Hematopoietic multipotent progenitor cell (in vitro differentiated cells): ENCODE data around the gene C3orf20. TPM values are rescaled to one million over a fixed set of nuclear protein-coding genes. Genes with fewer than 3 reads are reported as not detected.

Experiments used
- DNase-seq, 3 donors: peaks; one replicate each; pipeline ENCODE4 v3.0.0-alpha.2; 2011 to 2015; ENCODE audit warnings: low read depth in 2 of 3, low spot score in 2 of 3
- total RNA-seq: library from RNA; depleted of rRNA; stranded (reverse); fragments of >200 nt; gene quantifications from one replicate; pipeline ENCODE4 v1.2.3, GENCODE V29; 2012

C3orf20 gene
- total RNA-seq: under 0.01 TPM

DNA sequence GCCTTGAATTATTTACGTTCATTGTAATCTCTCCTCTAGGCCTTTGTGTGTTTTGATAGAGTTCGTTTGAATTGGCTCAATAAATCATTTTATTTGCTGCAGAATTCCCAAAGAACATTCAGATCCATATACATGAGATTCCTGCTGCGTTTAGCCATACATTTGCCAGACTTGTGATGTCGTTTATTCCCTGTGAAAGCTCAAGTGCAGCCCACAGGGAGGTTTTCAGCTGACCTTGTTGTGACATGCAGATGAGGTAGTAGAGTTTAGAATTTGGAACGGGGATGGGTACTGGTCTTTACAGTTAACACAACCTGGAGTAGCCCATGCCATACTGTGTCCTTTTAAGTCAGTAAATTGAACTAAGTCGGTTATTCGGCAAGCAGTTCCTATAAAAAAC lies at the start of gene C3orf20:
TSS of gene C3orf20 (plus strand) at position 301 of the 400 bp plus-strand sequence. CDS start 7,573 bp downstream, outside the sequence.
- DNase-seq: no peak

DNA sequence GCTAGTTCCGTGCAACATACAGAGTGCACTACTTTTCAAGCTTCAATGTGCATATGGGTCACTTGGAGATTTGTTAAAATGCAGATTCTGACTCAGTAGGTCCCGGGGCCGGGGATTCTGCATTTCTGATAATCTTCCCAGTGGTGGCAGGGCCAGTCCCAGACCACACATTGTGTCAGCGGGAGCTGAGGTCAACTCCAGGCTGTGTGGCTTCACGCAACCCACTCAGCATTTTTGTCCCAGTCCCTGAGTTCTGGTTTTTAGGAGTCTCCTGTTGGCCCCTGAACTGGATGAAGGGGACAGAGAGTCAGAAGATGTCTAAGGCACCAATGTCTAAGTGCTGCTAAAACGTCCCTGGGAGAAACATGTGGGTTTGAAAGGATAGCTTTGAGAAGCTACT lies 49.5 kb upstream of the C3orf20 start:
- no peak for DNase-seq

DNA sequence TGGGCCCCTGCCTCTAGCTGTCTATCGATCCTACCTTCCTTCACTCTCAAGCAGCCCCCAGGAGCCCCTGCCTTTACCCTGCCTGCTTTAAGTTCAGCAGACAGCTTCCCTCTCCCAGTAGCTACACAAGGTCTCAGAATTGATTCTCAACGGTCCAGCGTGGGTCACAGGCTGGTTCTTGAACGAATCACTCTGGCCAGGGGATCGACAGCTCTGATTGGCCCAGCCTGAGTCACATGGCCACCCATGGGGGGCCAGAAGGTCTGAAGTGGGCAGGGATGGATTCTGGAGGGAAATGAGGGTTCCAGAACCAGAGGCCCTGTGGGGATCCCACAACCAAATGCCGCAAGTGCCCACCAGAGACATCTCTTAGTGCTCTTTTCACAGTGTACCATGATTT lies 47.1 kb upstream of the C3orf20 start:
- DNase-seq: no peak

DNA sequence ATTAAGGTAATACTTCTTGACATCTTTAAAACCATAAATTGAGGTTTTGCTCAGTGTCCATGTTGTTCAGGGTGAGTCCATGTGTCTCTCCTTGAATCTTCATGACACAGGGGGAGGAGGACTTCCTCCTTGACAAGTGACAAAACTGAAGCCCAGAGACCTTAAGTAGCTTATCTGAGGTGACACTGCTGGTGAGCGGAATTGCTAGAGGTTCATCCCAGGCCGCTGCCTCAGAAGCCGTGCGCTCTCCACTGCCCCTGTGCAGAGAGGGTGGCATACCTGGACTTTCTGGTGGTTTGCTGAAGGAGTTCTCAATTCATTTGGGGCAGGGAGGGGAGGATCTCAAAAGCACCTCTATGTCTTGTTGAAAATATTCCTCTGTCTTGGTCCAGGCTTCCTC lies 46.5 kb upstream of the C3orf20 start:
- no peak for DNase-seq

DNA sequence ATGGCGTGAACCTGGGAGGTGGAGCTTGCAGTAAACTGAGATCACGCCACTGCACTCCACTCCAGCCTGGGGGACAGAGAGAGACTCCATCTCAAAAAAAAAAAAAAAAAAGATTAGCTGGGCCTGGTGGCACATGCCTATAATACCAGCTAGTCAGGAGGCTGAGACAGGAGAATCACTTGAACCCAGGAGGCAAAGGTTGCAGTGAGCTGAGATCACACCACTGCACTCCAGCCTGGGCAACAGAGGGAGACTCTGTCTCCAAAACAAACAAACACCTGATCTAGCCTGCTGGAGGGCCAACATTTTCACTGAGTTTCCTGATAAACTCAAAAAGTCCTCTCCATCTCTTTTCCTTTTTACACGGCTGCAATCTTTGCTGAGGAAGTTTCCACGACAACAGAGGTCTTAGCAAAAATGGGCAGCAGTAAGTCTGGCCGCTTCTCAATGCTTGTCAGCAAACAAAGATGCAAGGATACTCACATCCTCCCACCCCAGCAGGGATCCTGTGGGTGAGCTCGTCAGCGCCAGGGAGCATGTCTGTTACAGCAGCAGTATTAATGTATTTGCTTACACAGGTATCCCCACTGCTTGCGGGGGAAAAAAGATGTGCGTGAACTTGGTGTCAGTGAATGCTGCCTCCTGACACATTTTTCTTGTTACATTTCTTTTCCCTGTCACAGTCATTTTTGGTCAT lies 44.4 kb upstream of the C3orf20 start:
- no peak for DNase-seq

DNA sequence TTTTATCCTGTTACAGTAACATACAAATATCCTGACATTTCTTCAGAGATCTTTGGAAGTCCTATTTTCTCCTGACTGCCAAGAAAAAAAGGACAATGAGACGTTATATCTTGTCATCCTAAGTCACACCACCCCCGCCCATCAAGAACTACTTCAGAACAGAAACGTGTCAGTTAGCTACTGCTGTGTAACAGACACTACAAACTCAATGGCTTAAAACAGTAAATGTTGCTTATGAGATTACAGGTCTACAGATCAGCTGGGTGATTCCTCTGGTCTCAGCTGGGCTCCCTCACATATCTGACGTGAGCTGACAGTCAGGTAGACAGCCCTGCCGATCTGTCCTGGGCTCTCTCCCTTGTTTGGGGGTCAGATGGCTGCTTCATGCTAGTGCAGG lies 43.8 kb upstream of the C3orf20 start:
- DNase-seq: no peak

DNA sequence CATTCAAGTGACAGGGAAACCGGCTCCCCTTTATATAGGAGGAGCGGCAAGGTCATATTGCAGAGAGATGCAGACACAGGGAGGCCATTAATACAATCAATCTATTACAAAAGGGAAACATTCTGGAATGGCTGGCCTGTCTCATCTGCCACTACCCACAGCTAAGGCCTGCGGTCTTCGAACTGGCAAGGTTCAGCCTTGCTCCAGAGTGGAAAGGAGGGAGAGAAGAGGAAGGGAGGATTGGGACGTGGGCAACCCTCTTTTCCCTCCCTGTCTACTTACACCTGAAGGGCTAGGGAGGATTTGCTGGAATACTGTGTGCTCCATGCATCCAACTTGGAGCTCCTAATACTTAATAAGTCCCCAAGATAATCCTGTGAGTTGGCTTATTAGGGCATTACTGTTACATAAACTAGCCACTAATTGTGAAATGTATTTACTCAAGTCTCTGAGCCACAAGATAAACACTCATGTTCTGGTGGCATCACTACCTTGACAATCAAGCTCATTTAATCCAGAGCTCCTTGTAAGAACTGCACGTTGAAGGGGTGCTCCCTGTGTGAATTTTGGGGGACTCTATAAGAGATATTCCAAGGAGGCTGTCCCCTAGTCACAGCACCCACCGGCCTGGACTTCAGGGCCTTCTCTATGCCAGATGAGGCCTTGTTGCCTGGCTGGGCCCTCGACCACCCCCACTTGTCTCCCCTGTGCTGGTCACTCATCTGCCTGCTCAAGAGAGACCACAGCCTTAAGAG lies 43.1 kb upstream of the C3orf20 start:
- no peak for DNase-seq

DNA sequence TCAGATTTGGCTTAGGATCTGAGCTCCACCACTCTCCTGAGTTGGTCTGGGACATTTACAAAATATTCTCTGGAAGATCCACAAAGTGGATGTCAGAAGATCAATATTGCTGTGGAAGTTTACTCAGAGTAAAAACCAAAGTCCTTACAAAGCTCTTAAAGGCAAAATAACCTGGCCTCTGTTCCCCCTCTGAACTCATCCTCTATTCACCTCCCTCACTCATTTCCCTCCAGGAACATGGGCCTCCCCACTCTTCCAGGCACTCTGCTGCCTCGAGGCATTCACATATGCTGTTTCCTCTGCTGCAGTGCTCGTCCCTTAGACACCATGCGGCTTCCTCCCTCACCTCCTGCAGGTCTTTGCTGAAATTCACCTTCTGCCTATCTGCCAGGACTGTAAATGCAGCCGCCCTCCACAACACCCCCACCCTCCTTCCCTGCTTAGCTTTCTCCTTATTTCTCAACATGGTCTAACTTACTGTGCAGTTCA lies 42.5 kb upstream of the C3orf20 start:
- no peak for DNase-seq

DNA sequence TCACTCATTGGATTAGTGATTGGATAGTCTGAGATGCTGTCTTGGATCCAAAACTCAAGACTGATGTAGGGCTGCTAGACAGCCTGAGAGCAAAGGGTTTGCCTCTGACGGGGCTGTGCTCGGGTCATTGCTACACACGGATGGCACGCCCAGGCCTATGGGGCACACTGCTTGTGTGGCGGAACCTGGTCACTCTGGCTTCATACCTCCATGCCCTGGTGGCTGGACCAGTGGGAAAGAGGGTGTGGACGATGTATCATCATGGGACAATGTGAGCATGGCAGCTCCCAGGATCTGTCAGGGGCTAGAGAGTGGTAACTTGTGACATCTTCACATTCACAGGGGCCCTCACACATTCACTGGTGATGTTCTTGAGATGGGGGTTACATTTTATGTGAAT lies 41.5 kb upstream of the C3orf20 start:
- DNase-seq: no peak

DNA sequence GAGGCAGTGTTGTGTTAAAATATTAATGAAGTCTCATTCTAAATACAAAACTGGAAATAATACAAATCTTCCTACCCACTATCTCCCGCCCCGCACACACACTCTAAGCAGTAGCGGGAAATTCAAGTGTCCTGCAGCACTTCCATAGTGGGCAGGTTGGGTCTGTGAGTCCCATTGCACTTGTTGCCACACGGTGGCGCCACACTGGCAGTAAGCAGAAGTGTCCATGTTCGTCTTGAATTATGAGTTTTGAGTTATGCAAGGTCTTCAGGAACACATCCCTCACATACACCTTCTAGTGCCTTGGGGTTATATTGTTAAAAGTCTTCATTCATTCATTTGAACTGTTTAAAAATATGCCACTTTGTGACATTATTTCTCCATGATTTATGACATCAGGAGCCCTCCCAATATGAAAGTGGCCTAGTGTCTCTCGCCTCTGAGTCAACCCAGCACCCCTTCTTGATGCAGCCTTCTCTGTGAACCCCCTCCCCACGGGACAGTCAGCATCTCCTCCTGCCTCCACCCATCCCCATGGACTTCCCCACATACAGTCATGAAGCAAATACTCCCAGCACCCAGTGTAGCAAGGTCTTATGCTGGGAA lies 41.0 kb upstream of the C3orf20 start:
- DNase-seq: peak; percentile 30 to 78 (median 75)

DNA sequence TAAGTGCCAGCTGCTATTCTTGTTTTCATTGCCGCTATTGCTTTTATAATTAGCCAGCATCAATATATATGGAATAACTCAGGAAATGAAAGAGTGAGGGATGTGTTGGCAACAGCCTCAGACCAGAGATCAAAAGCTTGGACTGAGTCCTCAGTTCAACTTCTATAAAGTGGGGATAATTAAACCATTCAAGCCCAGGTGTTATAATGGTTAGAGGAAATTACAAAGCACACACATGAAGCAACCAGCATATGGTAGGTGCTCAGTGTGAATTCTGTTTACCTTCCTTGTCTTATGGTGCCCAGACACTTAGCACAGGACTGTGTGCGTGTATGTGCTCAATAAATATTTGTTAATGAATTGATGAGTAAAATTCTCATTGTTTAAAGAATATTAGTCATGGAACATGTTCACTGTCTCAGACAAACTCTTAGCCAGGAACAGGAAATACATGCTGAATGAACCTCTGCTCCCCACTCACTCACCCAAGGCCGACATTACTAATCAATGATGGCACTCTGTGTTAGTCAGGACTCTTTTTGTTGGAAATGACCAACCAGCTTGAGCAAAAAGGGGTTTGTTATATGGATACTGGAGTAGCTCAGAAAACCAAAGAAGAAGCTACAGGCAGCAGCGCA lies 40.1 kb upstream of the C3orf20 start:
- no peak for DNase-seq

DNA sequence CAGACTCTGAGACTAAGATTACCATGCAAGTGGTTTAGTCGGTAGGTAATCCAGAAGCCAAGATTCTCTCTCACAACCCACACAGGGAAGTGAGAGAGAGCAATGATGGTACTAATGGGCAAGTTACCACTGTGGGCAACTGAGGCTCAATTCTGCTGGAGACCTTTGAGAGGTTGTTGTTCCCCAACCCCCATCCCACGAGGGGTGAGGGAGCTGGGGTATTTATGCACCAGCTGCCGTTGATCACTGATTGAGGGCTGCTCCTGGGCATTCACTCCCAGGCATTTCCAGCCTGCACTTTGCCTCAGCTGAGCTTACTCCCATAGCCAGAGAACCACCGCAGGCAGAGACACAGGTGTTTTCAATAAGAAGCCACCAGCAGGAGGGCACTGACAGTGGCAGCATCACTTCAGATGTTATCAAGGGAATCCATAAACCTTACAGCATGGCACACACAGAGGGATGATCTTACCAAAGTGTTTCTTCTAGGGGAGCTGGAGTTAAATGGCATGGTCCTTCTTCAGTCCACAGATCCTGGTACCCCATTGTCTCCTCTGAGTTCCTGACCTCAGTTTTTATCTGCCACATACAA lies 38.3 kb upstream of the C3orf20 start:
- DNase-seq: no peak

DNA sequence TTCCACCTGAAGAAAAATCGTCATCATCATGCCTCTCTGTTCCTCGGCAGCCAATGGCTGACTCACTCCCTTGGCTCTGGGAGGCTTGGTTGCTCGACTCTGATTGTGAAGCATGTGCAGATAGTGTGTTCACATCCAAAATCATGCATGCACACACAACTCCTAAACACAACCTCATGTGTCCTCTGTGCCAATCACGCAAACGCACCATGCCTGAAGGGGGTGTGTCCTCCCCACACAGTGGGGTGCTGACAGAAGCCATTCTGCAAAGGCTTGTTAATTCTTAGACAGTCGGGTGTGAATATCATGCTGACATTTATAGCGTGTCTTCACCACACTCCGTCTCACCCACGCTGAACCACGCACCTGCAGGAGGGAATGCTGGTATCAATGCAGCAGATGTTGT lies 34.8 kb upstream of the C3orf20 start:
- no peak for DNase-seq

DNA sequence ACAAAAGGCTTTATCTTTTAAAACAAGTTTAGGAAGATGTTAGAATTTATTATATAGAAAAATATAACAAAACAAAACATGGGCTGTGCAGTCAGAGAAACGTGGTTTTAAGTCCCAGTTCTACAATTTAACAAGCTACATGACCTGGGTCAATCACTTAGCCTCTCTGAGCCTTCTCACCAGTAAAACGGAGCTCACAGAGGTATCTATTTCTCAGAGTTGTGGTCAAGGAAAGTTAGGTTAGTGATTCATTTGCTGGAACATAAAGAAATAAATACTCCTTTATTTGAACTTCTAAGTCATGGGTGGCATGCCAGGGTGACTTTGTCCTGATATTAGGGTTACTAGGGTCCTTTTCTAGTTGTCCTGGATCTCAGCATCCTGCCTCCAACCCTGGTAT lies 34.2 kb upstream of the C3orf20 start:
- DNase-seq: no peak

DNA sequence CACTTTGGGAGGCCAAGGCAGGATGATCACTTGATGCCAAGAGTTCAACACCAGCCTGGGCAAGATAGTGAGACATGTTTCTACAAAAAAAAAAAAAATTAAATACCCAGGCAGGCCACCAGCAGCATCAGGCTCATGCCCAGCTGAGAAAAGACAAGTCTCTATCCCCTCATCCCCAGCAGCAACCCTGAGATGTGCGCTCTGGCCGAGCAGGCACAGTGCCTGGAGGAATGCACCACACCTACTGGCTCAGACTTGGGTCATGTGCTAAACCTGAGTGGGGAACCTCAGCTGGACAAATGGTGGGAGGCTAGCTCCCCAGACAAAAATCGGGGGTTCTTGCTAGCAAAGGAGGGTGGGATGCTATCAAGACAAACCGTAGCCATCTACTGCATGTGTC lies 33.6 kb upstream of the C3orf20 start:
- no peak for DNase-seq

DNA sequence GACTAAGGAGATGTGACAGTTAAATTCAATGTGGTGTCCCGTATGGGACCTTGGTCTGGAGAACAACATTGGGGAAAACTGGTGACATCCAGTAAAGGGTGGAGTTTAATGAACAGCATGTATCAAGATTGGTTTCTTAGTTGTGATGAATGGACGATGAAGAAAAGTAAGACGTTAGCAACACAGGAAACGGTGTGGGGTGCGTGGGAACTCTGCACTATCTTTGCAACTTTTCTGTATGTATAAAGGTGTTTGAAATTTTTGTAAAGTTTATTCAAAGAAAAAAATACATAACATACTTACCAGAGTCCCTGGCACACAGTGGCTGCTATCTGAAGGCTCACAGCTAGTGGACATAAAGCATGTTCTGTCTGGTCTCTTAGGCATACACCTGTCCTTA lies 29.5 kb upstream of the C3orf20 start:
- DNase-seq: no peak

DNA sequence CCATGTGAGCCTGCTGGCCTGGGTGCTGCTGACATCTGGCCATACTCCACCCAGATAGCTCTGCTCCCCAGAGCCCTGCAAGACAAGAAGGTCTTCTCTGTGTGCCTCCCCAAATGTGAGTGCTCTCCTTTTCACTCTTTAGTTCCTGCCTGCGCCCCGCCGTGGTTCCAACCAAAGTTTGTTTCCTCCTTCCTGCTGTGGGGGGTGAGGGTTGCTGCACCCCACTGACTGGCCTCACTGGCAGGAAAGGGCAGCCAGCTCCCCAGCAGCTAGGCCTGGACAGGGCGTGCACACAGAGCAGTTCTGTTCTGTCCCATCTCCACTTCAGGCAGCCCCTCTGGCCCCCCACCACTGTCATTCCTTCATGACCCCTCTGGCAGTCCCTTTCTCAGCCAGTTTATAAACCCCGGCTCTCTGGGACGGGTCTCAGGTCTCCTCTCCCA lies 28.8 kb upstream of the C3orf20 start:
- DNase-seq: no peak

DNA sequence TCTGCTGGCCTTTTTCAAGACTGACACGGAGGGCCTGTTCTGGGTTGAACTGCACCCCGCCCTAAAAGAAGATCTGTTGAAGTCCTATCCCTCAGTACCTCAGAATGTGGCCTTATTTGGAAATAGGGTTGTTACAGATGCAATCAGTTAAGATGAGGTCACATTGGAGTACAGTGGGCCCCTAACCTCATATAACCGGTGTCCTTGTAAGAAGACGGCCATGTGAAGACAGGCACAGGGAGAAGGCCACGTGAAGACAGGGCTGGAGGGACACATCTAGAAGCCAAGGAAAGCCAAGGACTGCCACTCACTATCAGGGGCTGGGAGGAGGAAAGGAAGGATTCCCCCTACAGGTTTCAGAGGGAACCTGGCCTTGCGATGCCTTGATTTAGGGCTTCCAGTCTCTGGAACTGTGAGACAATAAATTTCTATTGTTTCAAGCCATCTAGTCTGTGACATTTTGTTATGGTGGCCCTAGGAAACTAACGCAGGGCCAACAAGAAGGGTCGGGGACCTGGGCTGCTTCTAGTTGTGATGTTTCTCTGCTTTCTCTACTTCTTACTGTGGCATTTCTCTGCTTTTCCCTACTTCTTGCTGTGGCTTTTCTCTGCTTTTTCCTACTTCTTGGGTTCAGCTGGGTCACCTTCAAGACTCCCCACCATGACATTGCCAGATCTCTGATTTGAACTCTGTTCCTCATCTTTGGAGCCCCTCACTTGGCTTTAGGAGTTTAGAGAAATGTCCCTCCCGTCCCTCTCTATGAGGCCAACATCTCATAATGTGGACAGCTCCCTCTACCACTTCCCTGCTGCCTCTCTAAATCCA lies 28.1 kb upstream of the C3orf20 start:
- no peak for DNase-seq

DNA sequence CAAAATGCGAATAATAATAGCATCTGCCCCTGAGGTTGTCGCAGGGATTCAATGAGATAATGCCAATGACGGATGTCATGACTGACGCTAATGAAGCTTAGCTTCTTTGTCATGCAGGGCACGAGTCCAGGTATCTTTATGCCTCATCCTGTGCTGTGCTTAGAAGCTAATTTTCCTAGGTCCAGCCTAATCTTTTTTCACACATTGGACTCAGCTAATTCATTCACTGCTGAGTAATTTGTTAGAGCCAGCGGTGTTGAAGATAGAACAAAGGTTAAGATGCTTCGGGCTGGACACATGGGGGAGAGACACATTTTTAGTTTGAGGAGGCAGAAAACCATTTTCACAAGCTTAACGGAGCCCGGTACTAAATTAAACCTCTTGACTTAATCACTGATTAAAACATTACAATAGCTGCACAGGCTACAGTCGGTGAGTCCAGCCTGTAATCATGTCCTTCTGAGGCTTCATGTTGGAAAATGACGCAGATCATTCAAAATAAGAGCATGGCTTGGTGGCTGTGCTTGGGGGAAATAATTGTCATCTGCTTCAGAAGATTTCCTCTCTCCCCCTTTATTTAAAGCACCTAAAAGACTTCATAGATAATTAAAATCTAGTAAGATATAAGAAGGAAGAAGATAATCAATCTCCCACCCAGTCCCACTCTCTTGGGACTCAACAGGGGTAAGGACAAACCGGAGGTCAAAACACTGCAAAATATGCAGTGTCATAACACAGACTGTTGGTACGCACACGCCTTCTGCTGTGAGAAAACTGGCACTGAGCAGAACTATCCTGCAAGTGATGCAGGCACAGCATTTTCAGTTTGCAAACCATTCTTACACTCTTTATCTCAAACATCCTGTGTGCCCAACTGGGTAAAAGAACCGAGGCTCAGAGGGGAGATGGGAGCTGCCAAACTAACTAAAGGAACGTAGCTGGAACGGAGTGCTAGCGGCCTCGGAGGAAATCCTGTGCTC lies 26.7 kb upstream of the C3orf20 start:
- DNase-seq: peak in 2 of 3 donors; percentile 48 to 51
